Calu3 (cell line): ENCODE measurements around the gene ATP8A2. TPM values are rescaled to one million over a fixed set of nuclear protein-coding genes. Genes with fewer than 3 reads are reported as not detected.

ENCODE experiments used
- BruUV-seq: library from RNA; stranded (reverse); fragments of 400-500 nt; replicated peaks from 2 replicates; lab custom pipeline; 2021; lab: Mats Ljungman, UMichigan
- CTCF ChIA-PET: fragments of 300-600 bp; sonication (Branson Sonifier 250); formaldehyde crosslinking; loops from one replicate; lab custom pipeline; 2022; ENCODE audit warnings: antibody characterized with exemption; lab: Charles Lee
- DNase-seq: peaks from one replicate; pipeline ENCODE4 v3.0.0; 2022
- H3K27ac Mint-ChIP-seq: one replicate; pipeline ENCODE4 v1.8.0; 2022; ENCODE audit warnings: mixed read lengths; ENCODE audit not compliant: unreplicated experiment
- H3K27me3 Mint-ChIP-seq: one replicate; pipeline ENCODE4 v1.8.0; 2022; ENCODE audit warnings: mixed read lengths; ENCODE audit not compliant: unreplicated experiment
- H3K36me3 Mint-ChIP-seq: one replicate; pipeline ENCODE4 v1.8.0; 2022; ENCODE audit warnings: mild to moderate bottlenecking, moderate library complexity, mixed read lengths; ENCODE audit not compliant: insufficient read depth, unreplicated experiment
- H3K4me1 Mint-ChIP-seq: one replicate; pipeline ENCODE4 v1.8.0; 2022; ENCODE audit warnings: mild to moderate bottlenecking, low read depth, mixed read lengths; ENCODE audit not compliant: unreplicated experiment
- H3K4me3 Mint-ChIP-seq: one replicate; pipeline ENCODE4 v1.8.0; 2022; ENCODE audit warnings: mild to moderate bottlenecking, low read depth, moderate library complexity, mixed read lengths; ENCODE audit not compliant: unreplicated experiment
- H3K9me3 Mint-ChIP-seq: one replicate; pipeline ENCODE4 v1.8.0; 2022; ENCODE audit warnings: low read depth, mixed read lengths; ENCODE audit not compliant: unreplicated experiment
- CTCF ChIP-seq: fragments of 200-600 bp; IDR thresholded peaks from one replicate; pipeline ENCODE4 v1.8.0; 2022; ENCODE audit warnings: antibody characterized with exemption; ENCODE audit not compliant: unreplicated experiment
- intact Hi-C: fragments of 100-400 bp; cut with micrococcal nuclease; formaldehyde crosslinking; loops from one replicate; pipeline ENCODE4 v1.10.0; 2022; ENCODE audit not compliant: unreplicated experiment
- total RNA-seq: library from RNA; stranded (reverse); gene quantifications from 2 replicates; pipeline ENCODE4 v1.2.3, GENCODE V29; 2022

The ATP8A2 gene
- total RNA-seq, 1 experiment from 2014 or later, result 0.05 TPM

GRCh38 chr13:25803641-25804040, 431.9 kb downstream of the ATP8A2 start:
- no TSS peak for BruUV-seq
- Mint-ChIP-seq H3K36me3 (no peaks in the 10 kb centered on the region), H3K4me1 (no peaks in the 10 kb centered on the region), H3K27ac (no peak overlapping the region), H3K4me3 (no peak overlapping the region), H3K9me3 (no peaks in the 10 kb centered on the region), H3K27me3 (peaks cover 42% of the 10 kb centered on the region)
- CTCF ChIA-PET, result no interaction called here
- TF ChIP-seq CTCF, result no peak
- intact Hi-C loops, result no loop called here
- DNase-seq, result no peak

GRCh38 chr13:25806264-25806974, 434.6 kb downstream of the ATP8A2 start:
- H3K27me3 Mint-ChIP-seq, result peaks cover 48% of the 10 kb centered on the region
- H3K27ac Mint-ChIP-seq, result no peak overlapping the region
- CTCF ChIA-PET, result no interaction called here
- TF ChIP-seq CTCF, result no peak
- H3K4me3 Mint-ChIP-seq, result no peak overlapping the region
- DNase-seq, result no peak
- intact Hi-C loops, result no loop called here
- no peaks in the 10 kb centered on the region for H3K9me3 Mint-ChIP-seq
- no peaks in the 10 kb centered on the region for H3K4me1 Mint-ChIP-seq
- no TSS peak for BruUV-seq
- H3K36me3 Mint-ChIP-seq, result no peaks in the 10 kb centered on the region

GRCh38 chr13:25807562-25807961, 435.8 kb downstream of the ATP8A2 start:
- no peak for DNase-seq
- BruUV-seq, result no TSS peak
- Mint-ChIP-seq H3K4me1 (no peaks in the 10 kb centered on the region), H3K27ac (no peak overlapping the region), H3K27me3 (peaks cover 46% of the 10 kb centered on the region), H3K9me3 (peaks cover 3% of the 10 kb centered on the region), H3K4me3 (no peak overlapping the region), H3K36me3 (no peaks in the 10 kb centered on the region)
- no peak for TF ChIP-seq CTCF
- CTCF ChIA-PET, result no interaction called here
- intact Hi-C loops, result no loop called here

GRCh38 chr13:25811506-25811905, 439.7 kb downstream of the ATP8A2 start:
- no peak overlapping the region for H3K27ac Mint-ChIP-seq
- H3K4me3 Mint-ChIP-seq, result no peak overlapping the region
- H3K27me3 Mint-ChIP-seq, result peaks cover 33% of the 10 kb centered on the region
- intact Hi-C loops, result no loop called here
- DNase-seq, result no peak
- no peaks in the 10 kb centered on the region for H3K4me1 Mint-ChIP-seq
- no peak for TF ChIP-seq CTCF
- H3K9me3 Mint-ChIP-seq, result peaks cover 3% of the 10 kb centered on the region
- H3K36me3 Mint-ChIP-seq, result no peaks in the 10 kb centered on the region
- CTCF ChIA-PET, result no interaction called here
- BruUV-seq, result no TSS peak
